Activated naive CD4-positive, alpha-beta T cell treated with anti-CD3 and anti-CD28 coated beads, Interleukin-2, amount 50 U/mL, for 72 hours (primary cell): ENCODE data around the gene AKT1S1. TPM values are rescaled to one million over a fixed set of nuclear protein-coding genes. Genes with fewer than 3 reads are reported as not detected.

Source experiments
- ATAC-seq, 2 donors: fragments of 150-1000 bp; cut with Tn5 transposase; 2 replicates each; pipeline ENCODE4 v1.10.0; 2021; ENCODE audit warnings: mild to moderate bottlenecking in 2 of 2, moderate library complexity in 2 of 2
- DNase-seq, 2 donors: peaks; one replicate each; pipeline ENCODE4 v3.0.0; 2021 to 2022; ENCODE audit warnings: low spot score in 2 of 2
- H3K27ac Mint-ChIP-seq, 2 donors: one replicate each; pipeline ENCODE4 v1.8.0; 2022; ENCODE audit warnings: mild to moderate bottlenecking in 2 of 2, mixed read lengths in 2 of 2
- H3K36me3 Mint-ChIP-seq, 2 donors: one replicate each; pipeline ENCODE4 v1.8.0; 2022; ENCODE audit warnings: mixed read lengths in 2 of 2
- H3K9me3 Mint-ChIP-seq, 2 donors: one replicate each; pipeline ENCODE4 v1.8.0; 2022; ENCODE audit warnings: mixed read lengths in 2 of 2
- total RNA-seq, 2 donors: library from RNA; stranded (reverse); gene quantifications; one replicate each; pipeline ENCODE4 v1.2.3, GENCODE V29; 2022

The AKT1S1 gene
- total RNA-seq, 2 donors from 2014 or later = 16.9 to 34.4 TPM

GRCh38 chr19:49855277-49855675 lies 21.9 kb downstream of the AKT1S1 start:
- DNase-seq = no peak
- no peaks in the 10 kb centered on the region for H3K9me3 Mint-ChIP-seq
- H3K27ac Mint-ChIP-seq = peak overlapping the region; percentile 77 to 89
- peaks cover under 1 to 12% of the 10 kb centered on the region in 2 donors for H3K36me3 Mint-ChIP-seq
- no peak for ATAC-seq

GRCh38 chr19:49854378-49855263 lies 22.5 kb downstream of the AKT1S1 start:
- ATAC-seq (no peak), DNase-seq (no peak)
- peaks cover 6 to 16% of the 10 kb centered on the region in 2 donors for H3K36me3 Mint-ChIP-seq

GRCh38 chr19:49853852-49854377 lies 23.2 kb downstream of the AKT1S1 start:
- no peak for ATAC-seq
- no peak for DNase-seq
- peaks cover 6 to 10% of the 10 kb centered on the region in 2 donors for H3K9me3 Mint-ChIP-seq
- peaks cover 11 to 16% of the 10 kb centered on the region in 2 donors for H3K36me3 Mint-ChIP-seq
- no peak overlapping the region for H3K27ac Mint-ChIP-seq

More at GRCh38 chr19:49854378-49855263, 22.5 kb downstream of the AKT1S1 start:
- H3K27ac Mint-ChIP-seq = peak overlapping the region in 1 of 2 donors; percentile 77
- H3K9me3 Mint-ChIP-seq = peaks cover 6% of the 10 kb centered on the region in 2 donors

GRCh38 chr19:49852631-49853126 lies 24.5 kb downstream of the AKT1S1 start:
- ATAC-seq (no peak), DNase-seq (no peak)
- H3K27ac Mint-ChIP-seq = peak overlapping the region; percentile 23 to 72
- H3K36me3 Mint-ChIP-seq = peaks cover 16% of the 10 kb centered on the region in 2 donors
- peaks cover 6 to 12% of the 10 kb centered on the region in 2 donors for H3K9me3 Mint-ChIP-seq

GRCh38 chr19:49851456-49852259 lies 25.5 kb downstream of the AKT1S1 start:
- ATAC-seq = peak in 1 of 2 donors; percentile 1
- Mint-ChIP-seq H3K36me3 (peaks cover 16% of the 10 kb centered on the region in 2 donors), H3K27ac (peak overlapping the region; percentile 23 to 91), H3K9me3 (peaks cover 6 to 12% of the 10 kb centered on the region in 2 donors)
- no peak for DNase-seq

- peak within 1 kb of the TSS; percentile 93 to 97 for H3K27ac Mint-ChIP-seq
- peak; percentile 90 to 91 for ATAC-seq
- peaks cover 6 to 12% of the 10 kb centered on the region in 2 donors for H3K9me3 Mint-ChIP-seq
- DNase-seq = peak; percentile 90 to 96
- peaks cover 16% of the 10 kb centered on the region in 2 donors for H3K36me3 Mint-ChIP-seq
Measured at GRCh38 chr19:49850487-49851342, 26.4 kb downstream of the AKT1S1 start, which contains the start of gene PTOV1. Gene PTOV1, plus strand, starts transcription at chr19:49851159.

GRCh38 chr19:49850221-49850486 lies 27.0 kb downstream of the AKT1S1 start:
- ATAC-seq (no peak), DNase-seq (no peak)
- peaks cover 16% of the 10 kb centered on the region in 2 donors for H3K36me3 Mint-ChIP-seq
- H3K9me3 Mint-ChIP-seq = peaks cover 6 to 12% of the 10 kb centered on the region in 2 donors
- peak overlapping the region; percentile 93 to 97 for H3K27ac Mint-ChIP-seq

GRCh38 chr19:49849433-49850220 lies 27.5 kb downstream of the AKT1S1 start:
- DNase-seq = no peak
- no peak for ATAC-seq
- H3K36me3 Mint-ChIP-seq = peaks cover 16% of the 10 kb centered on the region in 2 donors
- peak overlapping the region; percentile 93 to 97 for H3K27ac Mint-ChIP-seq
- H3K9me3 Mint-ChIP-seq = peaks cover 6 to 12% of the 10 kb centered on the region in 2 donors

- H3K9me3 Mint-ChIP-seq = peaks cover 6 to 12% of the 10 kb centered on the region in 2 donors
- DNase-seq (no peak), ATAC-seq (peak in 1 of 2 donors; percentile 3)
- H3K27ac Mint-ChIP-seq = peak overlapping the region in 1 of 2 donors; percentile 70
- H3K36me3 Mint-ChIP-seq = peaks cover 16% of the 10 kb centered on the region in 2 donors
Measured at GRCh38 chr19:49848938-49849337, 28.2 kb downstream of the AKT1S1 start.

GRCh38 chr19:49847731-49848696 lies 29.1 kb downstream of the AKT1S1 start:
- Mint-ChIP-seq H3K27ac (no peak overlapping the region), H3K9me3 (peaks cover 6 to 12% of the 10 kb centered on the region in 2 donors), H3K36me3 (peaks cover 16% of the 10 kb centered on the region in 2 donors)
- no peak for DNase-seq
- ATAC-seq = peak in 1 of 2 donors; percentile 10

- DNase-seq (no peak), ATAC-seq (no peak)
- no peak overlapping the region for H3K27ac Mint-ChIP-seq
- H3K36me3 Mint-ChIP-seq = peaks cover 5 to 16% of the 10 kb centered on the region in 2 donors
- peaks cover 6 to 12% of the 10 kb centered on the region in 2 donors for H3K9me3 Mint-ChIP-seq
Measured at GRCh38 chr19:49846408-49846807, 30.7 kb downstream of the AKT1S1 start.

- Mint-ChIP-seq H3K27ac (peak overlapping the region in 1 of 2 donors; percentile 65), H3K36me3 (peaks cover 5 to 19% of the 10 kb centered on the region in 2 donors), H3K9me3 (peaks cover 6 to 12% of the 10 kb centered on the region in 2 donors)
- no peak for DNase-seq
- ATAC-seq = no peak
Measured at GRCh38 chr19:49845414-49845813, 31.7 kb downstream of the AKT1S1 start.

- no peak overlapping the region for H3K27ac Mint-ChIP-seq
- peaks cover 0 to 7% of the 10 kb centered on the region in 2 donors for H3K9me3 Mint-ChIP-seq
- ATAC-seq (no peak), DNase-seq (no peak)
- H3K36me3 Mint-ChIP-seq = peaks cover 0 to 15% of the 10 kb centered on the region in 2 donors
Measured at GRCh38 chr19:49844138-49845095, 32.7 kb downstream of the AKT1S1 start.
